ENCODE data around the gene TMED1. TPM values are rescaled to one million over a fixed set of nuclear protein-coding genes. Genes with fewer than 3 reads are reported as not detected.
A peak's percentile ranks its signal among the peaks of the same experiment; 100 is the strongest.

Gene TMED1
- total RNA-seq, 2 donors from 2014 or later, result 41.9 to 47.8 TPM

DNA sequence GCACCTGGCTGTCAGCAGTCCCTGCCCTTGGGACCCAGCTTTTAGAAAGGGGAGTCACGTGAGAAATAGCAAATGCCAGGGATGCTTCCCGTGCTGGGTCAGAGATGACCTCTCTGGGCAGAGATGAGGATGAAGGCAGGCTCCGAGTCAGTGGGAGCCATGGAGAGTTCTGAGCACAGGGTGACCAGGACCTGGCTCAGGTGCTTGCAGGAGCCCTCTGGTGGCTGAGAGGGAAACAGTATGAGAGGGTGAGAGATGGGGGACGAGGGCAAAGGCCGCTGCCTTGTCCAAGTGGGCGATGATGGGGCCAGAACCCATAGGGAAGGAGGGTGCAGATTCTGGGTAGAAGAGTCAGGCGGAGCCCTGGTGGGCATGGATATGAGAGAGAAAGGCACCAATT lies 15.8 kb downstream of the TMED1 start:
- no peak for DNase-seq (ENCODE audit: low spot score)
- intact Hi-C loops (cut with DNase I), result no loop called here
- H3K9me3 ChIP-seq, result no peaks in the 10 kb centered on the region
- peaks cover 4 to 16% of the 10 kb centered on the region in 2 donors for H3K36me3 ChIP-seq
- H3K4me1 ChIP-seq (replicated peaks), result no peaks in the 10 kb centered on the region
- TF ChIP-seq, protein P1, sequence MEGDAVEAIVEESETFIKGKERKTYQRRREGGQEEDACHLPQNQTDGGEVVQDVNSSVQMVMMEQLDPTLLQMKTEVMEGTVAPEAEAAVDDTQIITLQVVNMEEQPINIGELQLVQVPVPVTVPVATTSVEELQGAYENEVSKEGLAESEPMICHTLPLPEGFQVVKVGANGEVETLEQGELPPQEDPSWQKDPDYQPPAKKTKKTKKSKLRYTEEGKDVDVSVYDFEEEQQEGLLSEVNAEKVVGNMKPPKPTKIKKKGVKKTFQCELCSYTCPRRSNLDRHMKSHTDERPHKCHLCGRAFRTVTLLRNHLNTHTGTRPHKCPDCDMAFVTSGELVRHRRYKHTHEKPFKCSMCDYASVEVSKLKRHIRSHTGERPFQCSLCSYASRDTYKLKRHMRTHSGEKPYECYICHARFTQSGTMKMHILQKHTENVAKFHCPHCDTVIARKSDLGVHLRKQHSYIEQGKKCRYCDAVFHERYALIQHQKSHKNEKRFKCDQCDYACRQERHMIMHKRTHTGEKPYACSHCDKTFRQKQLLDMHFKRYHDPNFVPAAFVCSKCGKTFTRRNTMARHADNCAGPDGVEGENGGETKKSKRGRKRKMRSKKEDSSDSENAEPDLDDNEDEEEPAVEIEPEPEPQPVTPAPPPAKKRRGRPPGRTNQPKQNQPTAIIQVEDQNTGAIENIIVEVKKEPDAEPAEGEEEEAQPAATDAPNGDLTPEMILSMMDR (IDR thresholded peaks at IDR 0.05), result peak in 1 of 4 experiments; percentile 28
- no peak for TF ChIP-seq POLR2A (IDR thresholded peaks at IDR 0.05)
- no peak for TF ChIP-seq POLR2AphosphoS5 (IDR thresholded peaks at IDR 0.05)
- no peak overlapping the region for H3K27ac ChIP-seq
- WGBS, result 89% methylated on average over 7 of the region's 7 CpGs
- H3K27me3 ChIP-seq (replicated peaks; ENCODE audit: insufficient read depth), result no peaks in the 10 kb centered on the region
- no peak overlapping the region for H3K4me3 ChIP-seq

DNA sequence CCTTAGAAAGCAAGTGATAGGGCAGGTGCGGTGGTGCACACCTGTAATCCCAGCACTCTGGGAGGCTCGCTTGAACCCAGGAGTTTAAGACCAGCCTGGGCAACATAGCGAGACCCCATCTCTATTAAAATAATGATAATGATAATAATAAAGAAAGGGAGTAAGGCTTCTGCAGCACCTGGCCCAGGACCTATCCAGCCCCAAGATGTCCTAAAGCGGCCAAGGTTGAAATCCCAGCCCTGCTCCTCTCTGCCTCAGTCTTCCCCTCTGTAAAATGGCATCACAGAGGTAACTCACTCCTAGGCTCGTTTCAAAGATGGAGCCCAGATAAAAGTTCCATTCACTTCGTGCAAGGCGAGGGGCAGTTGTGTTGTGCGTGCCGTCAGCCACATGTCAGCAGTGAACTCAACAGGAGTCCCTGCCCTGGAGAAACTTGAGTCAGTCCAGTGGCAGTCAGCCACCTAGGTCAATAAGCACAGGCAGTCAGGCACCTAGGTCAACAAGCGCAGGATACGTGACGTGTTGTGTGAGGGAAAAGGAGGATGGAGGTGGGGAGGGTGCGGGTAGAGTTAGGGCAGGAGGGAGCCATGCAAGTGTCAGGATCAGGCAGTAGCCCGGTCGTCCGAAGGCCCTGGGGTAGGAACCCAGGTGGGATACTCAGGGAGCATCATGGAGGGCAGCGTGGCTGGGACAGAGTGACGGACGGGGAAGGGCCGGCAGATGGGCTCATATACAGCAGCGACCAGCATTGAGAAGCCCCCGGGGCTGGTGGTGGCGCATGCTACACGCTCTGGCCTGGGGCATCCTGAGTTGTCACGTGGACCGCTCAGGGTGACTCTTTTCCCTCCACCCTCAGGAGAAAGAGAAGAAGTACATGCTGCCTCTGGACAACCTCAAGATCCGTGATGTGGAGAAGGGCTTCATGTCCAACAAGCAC lies 16.6 kb downstream of the TMED1 start:
- TF ChIP-seq POLR2A (IDR thresholded peaks at IDR 0.05), result no peak
- TF ChIP-seq POLR2AphosphoS5 (IDR thresholded peaks at IDR 0.05), result no peak
- TF ChIP-seq, protein P1 (IDR thresholded peaks at IDR 0.05), result no peak
- Histone ChIP-seq H3K27ac (no peak overlapping the region), H3K36me3 (peaks cover 4 to 16% of the 10 kb centered on the region in 2 donors), H3K9me3 (no peaks in the 10 kb centered on the region), H3K27me3 (replicated peaks; ENCODE audit: insufficient read depth) (no peaks in the 10 kb centered on the region), H3K4me1 (replicated peaks) (no peaks in the 10 kb centered on the region), H3K4me3 (no peak overlapping the region)
- WGBS, result 94% methylated on average over 27 of the region's 27 CpGs
- intact Hi-C loops (cut with DNase I), result no loop called here
- no peak for DNase-seq (ENCODE audit: low spot score)

DNA sequence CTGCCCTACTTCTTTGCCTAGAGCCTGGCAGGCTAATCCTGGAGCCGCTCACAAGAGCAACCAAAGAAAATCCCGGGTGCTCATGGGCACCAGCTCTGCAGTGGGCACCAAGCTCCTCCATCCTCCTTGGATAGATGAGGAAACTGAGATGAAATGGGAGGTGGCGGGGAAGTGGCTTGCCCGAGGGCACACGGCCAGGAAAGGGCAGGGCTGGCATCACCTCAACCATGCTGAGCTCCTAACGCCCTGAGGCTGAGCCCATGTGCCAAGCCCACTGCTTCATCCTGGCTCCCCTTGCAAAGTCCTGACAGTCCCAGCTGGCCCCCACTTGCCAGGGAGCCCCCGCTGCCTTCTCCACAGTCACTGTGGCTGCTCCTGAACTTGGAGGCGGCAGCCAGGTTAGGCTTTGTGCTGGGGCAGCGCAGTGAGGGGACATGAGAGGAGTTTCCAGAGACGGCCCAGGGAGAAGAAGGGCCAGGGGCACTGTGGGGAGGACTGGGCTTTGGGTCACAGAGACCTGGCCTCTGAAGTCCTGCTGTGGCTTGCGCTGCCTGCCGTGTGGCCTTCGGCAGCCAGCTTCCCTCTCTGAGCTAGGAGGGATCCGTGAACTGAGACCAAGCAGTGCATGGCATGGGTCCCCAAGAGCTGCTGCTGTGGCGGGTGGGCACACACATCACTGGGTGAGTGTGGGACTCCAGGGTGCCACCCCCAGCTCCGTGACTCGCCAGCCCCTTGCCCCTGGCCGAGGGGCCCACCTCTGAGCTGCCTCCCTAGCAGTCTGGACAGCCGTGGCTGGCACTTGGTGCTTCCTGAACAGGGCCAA lies 17.5 kb downstream of the TMED1 start:
- WGBS, result 88% methylated on average over 19 of the region's 19 CpGs
- TF ChIP-seq POLR2AphosphoS5 (IDR thresholded peaks at IDR 0.05) (no peak), POLR2A (IDR thresholded peaks at IDR 0.05) (no peak)
- TF ChIP-seq, protein P1 (IDR thresholded peaks at IDR 0.05), result no peak
- no peaks in the 10 kb centered on the region for H3K4me1 ChIP-seq (replicated peaks)
- no peaks in the 10 kb centered on the region for H3K27me3 ChIP-seq (replicated peaks; ENCODE audit: insufficient read depth)
- DNase-seq (ENCODE audit: low spot score), result no peak
- intact Hi-C loops (cut with DNase I), result no loop called here
- H3K36me3 ChIP-seq, result peaks cover 4 to 12% of the 10 kb centered on the region in 2 donors
- H3K9me3 ChIP-seq, result no peaks in the 10 kb centered on the region
- peak overlapping the region; percentile 47 to 61 for H3K27ac ChIP-seq
- no peak overlapping the region for H3K4me3 ChIP-seq

DNA sequence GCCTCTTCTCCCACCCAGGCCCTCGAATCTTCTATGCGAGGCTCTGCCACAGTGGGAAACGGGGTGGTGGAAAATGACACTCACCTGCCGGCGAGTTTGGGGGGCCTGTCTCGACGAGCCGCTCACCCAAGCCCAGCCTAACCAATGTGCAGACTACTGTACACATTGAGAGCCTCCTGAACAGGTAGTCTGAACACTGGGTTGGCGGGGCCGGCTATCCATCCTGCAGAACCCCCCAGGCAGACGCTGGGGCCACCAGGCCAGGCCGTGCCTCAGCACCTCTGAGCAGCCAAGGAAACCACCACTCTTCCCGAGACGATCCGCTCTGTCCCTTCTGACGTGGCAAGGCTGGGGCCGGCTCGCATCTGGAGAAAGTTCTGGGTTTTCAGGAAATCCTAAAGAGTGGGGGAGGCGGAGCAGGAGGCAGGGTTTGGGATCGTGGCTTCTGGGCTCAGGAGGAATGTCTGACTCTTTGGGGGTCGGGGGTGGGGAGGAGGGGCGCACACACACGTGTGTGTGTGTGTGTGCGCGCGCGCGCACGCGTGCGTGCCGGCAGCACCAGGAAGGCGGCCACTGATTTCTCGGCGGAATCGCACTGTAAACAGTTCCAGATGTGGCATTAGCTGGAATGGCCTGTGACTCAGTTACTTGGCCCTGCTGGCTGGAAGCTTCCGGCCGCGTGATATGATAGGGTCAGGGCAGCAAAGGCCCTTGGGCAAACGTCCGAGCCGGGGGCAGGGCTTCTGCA lies 18.5 kb downstream of the TMED1 start:
- no peak for TF ChIP-seq POLR2A (IDR thresholded peaks at IDR 0.05)
- TF ChIP-seq, protein P1 (IDR thresholded peaks at IDR 0.05), result no peak
- no peak for TF ChIP-seq POLR2AphosphoS5 (IDR thresholded peaks at IDR 0.05)
- 61% methylated on average over 40 of the region's 42 CpGs for WGBS

More for the DNA sequence above, 18.5 kb downstream of the TMED1 start:
- intact Hi-C loops (cut with DNase I), result no loop called here
- Histone ChIP-seq H3K27me3 (replicated peaks; ENCODE audit: insufficient read depth) (no peaks in the 10 kb centered on the region), H3K4me3 (peak overlapping the region; percentile 6 to 20), H3K27ac (peak overlapping the region; percentile 61 to 65), H3K9me3 (no peaks in the 10 kb centered on the region), H3K4me1 (replicated peaks) (no peaks in the 10 kb centered on the region), H3K36me3 (peaks cover 4 to 12% of the 10 kb centered on the region in 2 donors)
- no peak for DNase-seq (ENCODE audit: low spot score)

Data from prostate gland (tissue), 2 donors.